HUES6 (cell line): Measurements from ENCODE around the gene CFAP251.
"Not testable (repeated sequence)": the region's sequence is repeated elsewhere in the genome, so short reads cannot be mapped to it uniquely, and the experiment has no call there.

Experiments used
- H3K27ac ChIP-seq: 2 replicates; pipeline ENCODE4 v1.7.0; 2013; ENCODE audit warnings: low read depth, mild to moderate bottlenecking, low read length, inconsistent platforms
- H3K27me3 ChIP-seq: 2 replicates; pipeline ENCODE4 v1.6.1; 2013; ENCODE audit warnings: low read length; ENCODE audit not compliant: control insufficient read depth, insufficient read depth
- H3K36me3 ChIP-seq: 2 replicates; pipeline ENCODE4 v1.6.1; 2013; ENCODE audit warnings: low read length; ENCODE audit not compliant: control insufficient read depth, insufficient read depth
- H3K4me1 ChIP-seq: 2 replicates; pipeline ENCODE4 v1.6.1; 2013; ENCODE audit warnings: low read length; ENCODE audit not compliant: control insufficient read depth, insufficient read depth
- H3K4me3 ChIP-seq: 2 replicates; pipeline ENCODE4 v1.5.1; 2013; ENCODE audit warnings: low read depth, low read length
- H3K9ac ChIP-seq: one replicate; pipeline ENCODE4 v1.6.1; 2013; ENCODE audit warnings: mild to moderate bottlenecking, low read length
- H3K9me3 ChIP-seq: 2 replicates; pipeline ENCODE4 v1.6.1; 2013; ENCODE audit warnings: low read depth, low read length; ENCODE audit not compliant: control insufficient read depth, insufficient read depth

CFAP251 gene

DNA sequence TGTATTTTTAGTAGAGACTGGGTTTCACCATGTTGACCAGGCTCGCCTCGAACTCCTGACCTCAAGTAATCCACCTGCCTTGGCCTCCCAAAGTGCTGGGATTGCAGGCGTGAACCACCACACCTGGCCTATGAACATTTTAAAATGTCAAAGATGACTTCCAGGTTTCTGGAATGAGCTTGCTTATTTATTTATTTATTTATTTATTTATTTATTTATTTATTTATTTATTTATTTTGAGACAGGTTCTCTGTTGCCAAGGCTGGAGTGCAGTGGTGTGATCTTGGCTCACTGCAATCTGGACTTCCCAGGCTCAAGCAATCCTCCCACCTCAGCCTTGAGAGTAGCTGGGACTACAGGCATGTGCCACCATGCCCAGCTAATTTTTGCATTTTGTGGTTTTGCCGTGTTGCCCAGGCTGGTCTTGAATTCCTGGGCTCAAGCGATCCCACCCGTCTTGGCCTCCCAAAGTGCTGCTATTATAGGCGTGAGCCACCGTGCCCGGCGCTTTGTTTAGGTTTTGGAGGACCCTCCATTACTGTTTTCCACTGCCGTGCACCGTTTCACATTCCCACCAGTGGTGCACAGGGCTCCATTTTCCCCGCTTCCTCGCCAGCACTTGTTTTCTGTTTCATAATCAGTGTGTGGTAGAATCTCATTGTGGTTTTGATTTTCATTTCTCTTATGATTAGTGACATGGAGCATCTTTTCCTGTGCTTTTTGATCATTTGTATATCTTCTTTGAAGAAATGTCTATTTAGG lies 6.4 kb upstream of the CFAP251 start:
- Histone ChIP-seq H3K4me3 (no peak overlapping the region), H3K4me1 (no peaks in the 10 kb centered on the region), H3K27ac (no peak overlapping the region), H3K9me3 (no peaks in the 10 kb centered on the region), H3K36me3 (peaks cover 49% of the 10 kb centered on the region), H3K27me3 (no peaks in the 10 kb centered on the region), H3K9ac (no peak overlapping the region)

DNA sequence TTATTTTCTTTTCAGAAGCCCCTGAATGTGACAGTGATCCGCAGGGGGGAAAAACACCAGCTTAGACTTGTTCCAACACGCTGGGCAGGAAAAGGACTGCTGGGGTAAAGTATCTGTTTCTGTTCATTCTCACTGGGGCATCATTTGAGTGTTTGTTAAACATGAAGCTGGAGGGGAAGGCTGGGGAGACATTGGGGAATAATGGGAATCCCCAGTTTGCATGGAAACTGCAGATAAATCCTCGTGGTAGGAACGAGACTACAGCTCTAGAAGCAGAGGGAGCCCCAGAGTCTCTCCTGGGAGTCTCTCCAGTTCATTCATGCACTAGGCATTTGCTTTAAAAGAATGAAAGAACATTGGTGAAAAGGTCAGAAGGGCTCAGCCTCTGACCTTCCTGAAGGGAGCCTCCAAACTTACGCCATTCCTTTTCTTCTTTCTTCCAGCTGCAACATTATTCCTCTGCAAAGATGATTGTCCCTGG lies 2.5 kb upstream of the CFAP251 start:
- no peaks in the 10 kb centered on the region for H3K9me3 ChIP-seq
- H3K4me1 ChIP-seq, result peaks cover 4% of the 10 kb centered on the region
- no peak overlapping the region for H3K9ac ChIP-seq
- H3K36me3 ChIP-seq, result peaks cover 39% of the 10 kb centered on the region
- no peak overlapping the region for H3K27ac ChIP-seq
- H3K4me3 ChIP-seq, result no peak overlapping the region
- H3K27me3 ChIP-seq, result no peaks in the 10 kb centered on the region

DNA sequence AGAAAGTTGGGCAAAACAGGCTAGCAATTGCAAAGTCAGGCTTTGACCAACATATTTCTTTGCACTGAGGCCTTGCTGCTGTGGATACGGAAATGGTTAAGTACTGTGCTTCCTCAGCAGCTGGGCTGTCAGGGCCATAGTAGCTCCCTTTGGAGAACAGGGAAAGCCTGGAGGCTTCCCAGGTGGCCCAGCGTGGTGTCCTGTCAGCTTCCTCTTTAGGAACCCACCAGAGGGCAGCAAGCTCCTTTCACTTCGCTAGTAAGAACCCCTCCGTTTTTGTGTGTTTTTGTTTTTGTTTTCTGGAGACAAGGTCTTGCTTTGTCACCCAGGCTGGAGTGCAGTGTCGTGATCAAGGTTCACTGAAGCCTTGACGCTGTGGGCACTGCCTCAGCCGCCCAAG lies 1.7 kb upstream of the CFAP251 start:
- Histone ChIP-seq H3K4me3 (no peak overlapping the region), H3K27ac (no peak overlapping the region), H3K9me3 (no peaks in the 10 kb centered on the region), H3K36me3 (peaks cover 34% of the 10 kb centered on the region), H3K27me3 (no peaks in the 10 kb centered on the region), H3K9ac (no peak overlapping the region), H3K4me1 (peaks cover 4% of the 10 kb centered on the region)

DNA sequence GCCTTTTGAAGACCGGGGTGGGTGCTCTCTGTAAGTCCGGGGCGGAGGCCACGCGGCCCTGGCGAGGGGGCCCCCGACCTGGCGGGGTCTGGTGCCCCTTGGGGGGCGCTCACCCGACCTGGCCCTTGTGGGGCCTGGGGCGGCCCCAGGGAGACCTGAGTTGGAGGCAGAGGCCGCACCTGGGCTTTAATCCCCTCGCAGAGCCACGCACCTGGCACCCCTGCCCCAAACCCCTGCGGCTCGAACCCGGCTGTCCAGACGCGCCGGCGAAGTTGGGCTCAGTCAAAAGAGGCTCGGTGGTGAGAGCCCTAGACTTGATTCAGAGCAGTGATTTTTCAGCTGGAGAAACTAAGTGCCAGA lies 267 bp downstream of the CFAP251 start:
- Histone ChIP-seq H3K9ac (no peak overlapping the region), H3K4me1 (peaks cover 4% of the 10 kb centered on the region), H3K27me3 (no peaks in the 10 kb centered on the region), H3K36me3 (peaks cover 29% of the 10 kb centered on the region), H3K4me3 (peak overlapping the region; percentile 48), H3K9me3 (no peaks in the 10 kb centered on the region), H3K27ac (no peak overlapping the region)

DNA sequence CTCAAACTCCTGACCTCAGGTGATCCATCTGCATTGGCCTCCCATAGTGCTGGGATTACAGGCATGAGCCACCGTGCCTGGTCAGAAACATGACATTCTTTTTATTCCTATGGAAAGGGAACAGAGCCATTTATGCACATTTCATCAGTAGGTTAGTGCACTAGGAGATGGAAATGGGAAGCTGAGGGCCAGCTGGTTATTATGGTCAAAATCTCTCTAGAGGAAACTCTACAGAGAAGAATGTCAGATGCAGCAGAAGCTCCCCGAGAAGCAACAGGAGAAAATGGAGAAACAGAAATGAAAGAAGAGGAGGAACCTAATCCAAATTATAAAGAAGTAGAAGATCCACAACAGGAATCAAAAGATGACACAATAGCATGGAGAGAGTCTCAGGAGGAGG lies 2.7 kb downstream of the CFAP251 start:
- Histone ChIP-seq H3K27me3 (no peaks in the 10 kb centered on the region), H3K27ac (no peak overlapping the region), H3K4me1 (peaks cover 14% of the 10 kb centered on the region), H3K9me3 (no peaks in the 10 kb centered on the region), H3K36me3 (peaks cover 18% of the 10 kb centered on the region), H3K9ac (no peak overlapping the region), H3K4me3 (no peak overlapping the region)

DNA sequence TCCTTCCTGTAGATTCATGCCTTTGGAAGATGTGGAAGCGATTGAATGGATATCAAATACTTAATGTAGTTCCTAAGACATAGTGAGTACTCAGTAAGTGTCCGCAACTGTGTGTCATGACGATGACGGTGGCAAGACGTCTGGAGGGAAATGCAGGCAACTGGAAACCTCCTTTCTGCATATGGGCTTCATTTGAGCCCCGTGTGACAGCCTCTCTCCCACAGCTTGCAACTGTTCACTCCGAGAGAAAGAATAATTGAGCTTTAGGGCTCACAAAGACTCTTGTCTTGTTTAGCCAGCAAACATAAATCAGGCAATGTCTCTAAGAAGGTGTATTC lies 6.9 kb downstream of the CFAP251 start:
- Histone ChIP-seq H3K9me3 (no peaks in the 10 kb centered on the region), H3K36me3 (no peaks in the 10 kb centered on the region), H3K9ac (peak overlapping the region; percentile 9), H3K4me3 (no peak overlapping the region), H3K4me1 (peaks cover 25% of the 10 kb centered on the region), H3K27me3 (no peaks in the 10 kb centered on the region), H3K27ac (peak overlapping the region; percentile 27; the same call in 1 of the 2 replicates)

DNA sequence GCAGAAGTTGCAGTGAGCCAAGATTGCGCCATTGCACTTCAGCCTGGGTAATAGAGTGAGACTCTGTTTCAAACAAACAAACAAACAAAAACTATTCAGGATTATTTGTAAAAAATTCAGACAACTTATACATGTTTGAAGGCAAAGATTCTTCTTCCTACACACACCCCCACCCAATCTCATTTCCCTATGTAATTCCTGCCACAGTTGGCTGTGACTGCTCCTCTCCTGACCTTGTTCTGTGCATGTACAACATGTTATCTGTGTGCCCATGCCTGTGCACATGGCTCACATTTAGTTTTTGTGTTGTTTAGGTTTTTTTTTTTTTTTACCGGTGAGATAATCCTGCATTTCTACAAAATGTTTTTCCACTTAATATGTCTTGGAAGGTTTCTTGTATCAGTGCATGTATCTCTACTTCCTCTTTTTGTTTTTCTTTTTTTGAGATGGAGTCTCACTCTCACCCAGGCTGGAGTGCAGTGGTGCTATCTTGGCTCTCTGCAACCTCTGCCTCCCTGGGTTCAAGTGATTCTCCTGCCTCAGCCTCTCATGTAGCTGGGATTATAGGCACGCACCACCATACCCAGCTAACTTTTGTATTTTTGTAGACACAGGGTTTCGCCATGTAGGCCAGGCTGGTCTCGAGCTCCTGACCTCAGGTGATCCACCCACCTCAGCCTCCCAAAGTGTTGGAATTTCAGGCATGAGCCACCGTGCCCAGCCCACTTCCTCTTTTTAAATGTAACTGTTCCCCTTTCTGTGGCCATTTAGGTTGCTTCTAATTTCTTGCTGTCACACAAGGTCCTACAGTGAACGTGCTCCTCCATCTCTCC lies 8.7 kb downstream of the CFAP251 start:
- H3K27me3 ChIP-seq, result no peaks in the 10 kb centered on the region
- no peaks in the 10 kb centered on the region for H3K9me3 ChIP-seq
- H3K4me3 ChIP-seq, result no peak overlapping the region
- peaks cover 29% of the 10 kb centered on the region for H3K4me1 ChIP-seq
- no peak overlapping the region for H3K9ac ChIP-seq
- H3K36me3 ChIP-seq, result no peaks in the 10 kb centered on the region
- no peak overlapping the region for H3K27ac ChIP-seq

DNA sequence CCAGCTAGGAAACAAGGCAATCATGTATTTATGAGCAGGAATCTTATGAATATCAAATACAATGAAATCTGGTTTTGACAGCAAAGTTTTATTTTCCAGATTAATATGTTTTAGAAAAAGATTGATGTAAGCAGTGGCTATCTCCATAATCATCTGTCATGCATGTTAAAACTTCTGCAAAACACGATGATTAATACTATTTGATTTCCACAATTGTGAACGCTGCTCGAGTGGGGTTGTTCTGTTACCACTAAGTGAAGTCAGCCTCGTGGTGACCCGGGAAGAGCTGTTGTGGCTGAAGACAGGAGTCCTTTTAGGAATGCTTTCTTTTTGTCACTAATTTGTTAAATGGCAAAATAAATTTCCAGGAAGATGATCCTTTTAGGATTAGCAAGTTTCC lies 9.4 kb downstream of the CFAP251 start:
- Histone ChIP-seq H3K4me1 (peaks cover 31% of the 10 kb centered on the region), H3K9ac (no peak overlapping the region), H3K27me3 (no peaks in the 10 kb centered on the region), H3K27ac (no peak overlapping the region), H3K4me3 (no peak overlapping the region), H3K9me3 (no peaks in the 10 kb centered on the region), H3K36me3 (no peaks in the 10 kb centered on the region)

DNA sequence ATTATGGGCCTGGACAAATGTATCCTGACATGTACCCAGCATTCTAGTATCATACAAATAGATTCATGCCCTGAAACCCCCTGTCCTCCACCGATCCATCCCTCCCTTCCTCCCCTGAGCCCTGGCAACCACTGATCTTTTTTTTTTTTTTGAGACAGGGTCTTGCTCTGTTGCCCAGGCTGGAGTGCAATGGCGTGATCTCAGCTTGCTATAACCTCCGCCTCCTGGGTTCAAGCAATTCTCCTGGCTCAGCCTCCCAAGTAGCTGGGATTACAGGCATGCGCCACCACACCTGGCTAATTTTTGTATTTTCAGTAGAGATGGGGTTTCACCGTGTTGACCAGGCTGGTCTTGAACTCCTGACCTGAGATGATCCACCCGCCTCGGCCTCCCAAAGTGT lies 11.2 kb downstream of the CFAP251 start:
- not testable (repeated sequence) for H3K36me3 ChIP-seq, H3K9me3 ChIP-seq, H3K27me3 ChIP-seq, H3K4me3 ChIP-seq, H3K9ac ChIP-seq, H3K27ac ChIP-seq
- peaks cover 48% of the 10 kb centered on the region for H3K4me1 ChIP-seq

DNA sequence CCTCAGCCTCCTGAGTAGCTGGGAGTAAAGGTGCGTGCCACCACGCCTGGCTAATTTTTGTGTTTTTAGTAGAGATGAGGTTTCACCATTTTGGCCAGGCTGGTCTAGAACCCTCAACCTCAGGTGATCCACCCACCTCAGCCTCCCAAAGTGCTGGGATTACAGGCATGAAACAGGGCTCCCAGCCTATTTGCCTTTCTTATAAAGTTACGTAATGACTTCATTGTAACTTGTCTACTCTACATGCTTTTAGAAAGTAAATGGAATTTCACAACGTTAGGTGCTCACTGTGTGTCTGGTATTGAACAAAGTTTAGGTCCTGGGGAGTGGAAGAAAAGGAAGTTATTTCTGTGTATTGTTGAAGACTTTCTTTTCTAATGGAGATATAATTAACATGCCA lies 12.5 kb downstream of the CFAP251 start:
- no peaks in the 10 kb centered on the region for H3K27me3 ChIP-seq
- H3K9ac ChIP-seq, result no peak overlapping the region
- H3K9me3 ChIP-seq, result no peaks in the 10 kb centered on the region
- no peak overlapping the region for H3K27ac ChIP-seq
- peaks cover 38% of the 10 kb centered on the region for H3K4me1 ChIP-seq
- no peaks in the 10 kb centered on the region for H3K36me3 ChIP-seq
- H3K4me3 ChIP-seq, result no peak overlapping the region

DNA sequence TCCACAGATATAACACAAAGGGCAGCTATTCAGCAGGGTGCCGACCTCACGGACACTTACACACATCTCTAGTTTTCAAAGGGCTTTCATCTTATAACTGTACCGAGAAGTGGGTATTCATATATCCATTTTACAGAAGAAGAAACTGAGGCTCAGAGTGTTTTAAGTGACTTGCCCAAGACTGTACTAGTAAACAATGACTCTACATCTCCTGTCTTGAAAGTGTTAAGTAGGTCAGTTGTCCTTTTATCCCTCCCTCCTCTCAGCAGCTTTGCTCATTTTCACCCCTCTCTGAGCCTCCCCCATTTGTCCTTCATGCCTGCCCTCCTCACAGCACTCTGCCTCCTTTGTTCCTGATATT lies 13.8 kb downstream of the CFAP251 start:
- Histone ChIP-seq H3K36me3 (peaks cover 2% of the 10 kb centered on the region; the same call in 1 of the 2 replicates), H3K4me3 (no peak overlapping the region), H3K9ac (no peak overlapping the region), H3K27me3 (no peaks in the 10 kb centered on the region), H3K27ac (no peak overlapping the region), H3K9me3 (peaks cover 3% of the 10 kb centered on the region), H3K4me1 (peaks cover 33% of the 10 kb centered on the region)
